Activated T-cell treated with anti-CD3 and anti-CD28 coated beads for 1 hour (primary cell): ENCODE data around the gene MARCHF3.
"Not testable (repeated sequence)": the region's sequence is repeated elsewhere in the genome, so short reads cannot be mapped to it uniquely, and the experiment has no call there.

Source experiments
- DNase-seq: peaks from one replicate; pipeline ENCODE4 v3.0.0-alpha.2; 2020; ENCODE audit warnings: low read depth

The MARCHF3 gene

GRCh38 chr5:127012916-127013315 lies 17.4 kb downstream of the MARCHF3 start:
- no peak for DNase-seq

- no peak for DNase-seq
Measured at GRCh38 chr5:127011961-127012644, 18.3 kb downstream of the MARCHF3 start.

- DNase-seq, result no peak
Measured at GRCh38 chr5:127011153-127011552, 19.2 kb downstream of the MARCHF3 start.

- no peak for DNase-seq
Measured at GRCh38 chr5:127010362-127010761, 20.0 kb downstream of the MARCHF3 start.

- no peak for DNase-seq
Measured at GRCh38 chr5:127009784-127010183, 20.6 kb downstream of the MARCHF3 start.

GRCh38 chr5:127008300-127008975 lies 21.9 kb downstream of the MARCHF3 start:
- no peak for DNase-seq

- DNase-seq, result no peak
Measured at GRCh38 chr5:127007522-127007921, 22.8 kb downstream of the MARCHF3 start.

- DNase-seq, result no peak
Measured at GRCh38 chr5:127006744-127007143, 23.6 kb downstream of the MARCHF3 start.

GRCh38 chr5:127005282-127005681 lies 25.1 kb downstream of the MARCHF3 start:
- not testable (repeated sequence) for DNase-seq

GRCh38 chr5:127004721-127005120 lies 25.6 kb downstream of the MARCHF3 start:
- DNase-seq, result no peak

GRCh38 chr5:127003798-127004495 lies 26.4 kb downstream of the MARCHF3 start:
- no peak for DNase-seq

GRCh38 chr5:127002390-127002789 lies 28.0 kb downstream of the MARCHF3 start:
- DNase-seq, result no peak

- no peak for DNase-seq
Measured at GRCh38 chr5:127001621-127002296, 28.6 kb downstream of the MARCHF3 start.

- DNase-seq, result no peak
Measured at GRCh38 chr5:126998895-126999570, 31.3 kb downstream of the MARCHF3 start.

GRCh38 chr5:126998201-126998631 lies 32.1 kb downstream of the MARCHF3 start:
- DNase-seq, result no peak

GRCh38 chr5:126995689-126996088 lies 34.7 kb downstream of the MARCHF3 start:
- no peak for DNase-seq

GRCh38 chr5:126995039-126995438 lies 35.3 kb downstream of the MARCHF3 start:
- DNase-seq, result no peak

- DNase-seq, result no peak
Measured at GRCh38 chr5:126994485-126994884, 35.9 kb downstream of the MARCHF3 start.

GRCh38 chr5:126988021-126988569 lies 42.3 kb downstream of the MARCHF3 start:
- DNase-seq, result no peak

- DNase-seq, result no peak
Measured at GRCh38 chr5:126987271-126987899, 43.0 kb downstream of the MARCHF3 start.

- no peak for DNase-seq
Measured at GRCh38 chr5:126984632-126985031, 45.7 kb downstream of the MARCHF3 start.
